ES-I3 (cell line): ENCODE measurements around the gene CENPF.
"Not testable (repeated sequence)": the region's sequence is repeated elsewhere in the genome, so short reads cannot be mapped to it uniquely, and the experiment has no call there.

ENCODE experiments used
- H3K36me3 ChIP-seq: 2 replicates; pipeline ENCODE4 v1.6.1; 2013; ENCODE audit warnings: mild to moderate bottlenecking, low read length, control low read depth, moderate library complexity; ENCODE audit not compliant: insufficient read depth
- H3K4me1 ChIP-seq: 2 replicates; pipeline ENCODE4 v1.6.1; 2013; ENCODE audit warnings: mild to moderate bottlenecking, control low read depth, low read length; ENCODE audit not compliant: insufficient read depth
- H3K9ac ChIP-seq: 2 replicates; pipeline ENCODE4 v1.6.1; 2013; ENCODE audit warnings: low read depth, mild to moderate bottlenecking, low read length, moderate library complexity
- H3K9me3 ChIP-seq: 2 replicates; pipeline ENCODE4 v1.6.1; 2013; ENCODE audit warnings: mild to moderate bottlenecking, low read length, moderate library complexity; ENCODE audit not compliant: control insufficient read depth, insufficient read depth

CENPF gene

DNA sequence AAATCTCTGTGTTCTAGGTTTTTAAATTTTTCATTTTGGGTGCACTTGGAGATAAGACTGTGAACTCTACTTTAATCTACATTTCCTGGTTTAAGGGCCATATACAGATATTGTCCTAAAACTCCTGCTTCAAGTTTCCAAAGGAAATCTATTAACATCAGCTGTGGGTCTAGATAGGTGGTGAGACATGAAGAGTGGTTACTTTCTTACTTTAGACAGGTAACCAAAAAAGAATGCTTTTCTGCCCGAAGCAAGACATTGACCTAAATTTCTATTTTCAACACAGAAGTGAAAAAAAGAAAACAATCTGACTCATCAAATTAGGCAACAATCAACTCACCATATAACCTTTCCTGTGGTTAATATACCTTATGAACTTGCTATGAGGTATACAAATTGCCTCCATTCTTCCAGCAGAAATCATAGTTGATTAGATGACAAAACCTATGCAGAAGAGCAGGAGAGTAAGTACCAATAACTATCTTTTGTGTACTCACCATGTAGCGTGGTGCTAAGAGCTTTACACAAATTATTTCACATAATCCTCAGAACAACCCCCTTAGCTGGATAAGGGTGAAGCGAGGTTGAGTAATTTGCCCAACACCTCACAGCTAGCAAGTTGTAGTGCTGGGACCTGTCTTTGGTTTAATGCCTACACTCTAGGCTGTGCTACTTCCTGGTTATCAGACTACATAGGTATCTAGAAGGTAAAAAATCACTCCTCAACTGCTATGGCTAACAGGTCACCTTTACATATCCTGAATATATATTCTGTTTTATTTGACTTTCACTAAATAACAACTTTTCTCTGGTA lies 28.2 kb upstream of the CENPF start:
- H3K4me1 ChIP-seq: no peaks in the 10 kb centered on the region
- no peak overlapping the region for H3K9ac ChIP-seq
- H3K9me3 ChIP-seq: peaks cover 21% of the 10 kb centered on the region
- H3K36me3 ChIP-seq: no peaks in the 10 kb centered on the region

DNA sequence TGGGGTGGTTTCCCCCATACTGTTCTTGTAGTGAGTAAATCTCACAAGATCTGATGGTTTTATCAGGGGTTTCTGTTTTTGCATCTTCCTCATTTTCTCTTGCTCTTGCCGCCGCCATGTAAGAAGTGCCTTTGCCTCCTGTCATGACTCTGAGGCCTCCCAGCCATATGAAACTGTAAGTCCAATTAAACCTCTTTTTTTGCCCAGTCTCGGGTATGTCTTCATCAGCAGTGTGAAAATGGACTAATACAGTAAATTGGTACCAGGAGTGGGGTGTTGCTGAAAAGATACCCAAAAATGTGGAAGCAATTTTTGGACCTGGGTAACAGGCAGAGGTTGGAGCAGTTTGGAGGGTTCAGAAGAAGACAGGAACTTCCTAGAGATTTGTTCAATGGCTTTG lies 26.9 kb upstream of the CENPF start:
- H3K9me3 ChIP-seq: peaks cover 21% of the 10 kb centered on the region
- H3K4me1 ChIP-seq, H3K36me3 ChIP-seq, H3K9ac ChIP-seq: not testable (repeated sequence)

DNA sequence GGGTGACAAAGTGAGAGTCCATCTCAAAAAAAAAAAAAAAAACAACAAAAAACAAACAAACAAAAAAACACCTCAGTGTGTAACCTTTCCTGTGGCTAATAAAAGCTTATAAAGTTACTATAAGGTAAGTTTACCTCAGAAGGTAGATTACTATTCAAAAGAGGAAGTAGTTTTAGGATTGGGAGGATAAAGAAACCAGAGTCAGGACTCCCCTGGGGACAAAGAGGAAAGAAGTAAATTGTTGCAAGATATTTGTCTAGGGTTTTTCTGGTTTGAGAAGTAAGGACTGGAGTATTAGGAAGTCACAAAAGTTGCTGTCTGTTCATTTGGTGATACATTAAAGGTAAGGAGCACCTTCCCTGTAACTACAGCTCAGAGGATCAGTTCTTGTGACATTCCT lies 23.8 kb upstream of the CENPF start:
- Histone ChIP-seq H3K36me3 (no peaks in the 10 kb centered on the region), H3K9me3 (peaks cover 21% of the 10 kb centered on the region), H3K9ac (no peak overlapping the region), H3K4me1 (peaks cover 13% of the 10 kb centered on the region)

DNA sequence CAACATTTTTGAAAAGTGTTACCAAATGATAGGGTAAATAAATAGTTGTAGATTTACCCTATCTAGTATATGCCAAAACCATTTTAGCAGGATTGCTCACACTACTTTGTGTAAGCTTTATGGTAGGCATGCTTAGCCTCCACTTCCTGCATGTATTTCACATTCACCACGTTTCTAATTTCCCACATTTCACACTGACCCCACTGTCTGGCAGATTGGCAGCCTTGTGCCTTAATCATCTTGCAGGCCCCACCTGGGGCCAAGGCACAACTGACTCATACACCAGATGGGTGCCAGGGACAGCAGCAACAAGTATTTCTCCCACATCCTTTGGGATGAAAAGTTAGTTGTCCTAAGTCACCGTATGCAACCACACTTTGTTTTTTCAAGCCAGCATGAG lies 21.2 kb upstream of the CENPF start:
- peaks cover 5% of the 10 kb centered on the region for H3K9me3 ChIP-seq
- H3K36me3 ChIP-seq: no peaks in the 10 kb centered on the region
- H3K9ac ChIP-seq: no peak overlapping the region
- H3K4me1 ChIP-seq: peaks cover 16% of the 10 kb centered on the region

DNA sequence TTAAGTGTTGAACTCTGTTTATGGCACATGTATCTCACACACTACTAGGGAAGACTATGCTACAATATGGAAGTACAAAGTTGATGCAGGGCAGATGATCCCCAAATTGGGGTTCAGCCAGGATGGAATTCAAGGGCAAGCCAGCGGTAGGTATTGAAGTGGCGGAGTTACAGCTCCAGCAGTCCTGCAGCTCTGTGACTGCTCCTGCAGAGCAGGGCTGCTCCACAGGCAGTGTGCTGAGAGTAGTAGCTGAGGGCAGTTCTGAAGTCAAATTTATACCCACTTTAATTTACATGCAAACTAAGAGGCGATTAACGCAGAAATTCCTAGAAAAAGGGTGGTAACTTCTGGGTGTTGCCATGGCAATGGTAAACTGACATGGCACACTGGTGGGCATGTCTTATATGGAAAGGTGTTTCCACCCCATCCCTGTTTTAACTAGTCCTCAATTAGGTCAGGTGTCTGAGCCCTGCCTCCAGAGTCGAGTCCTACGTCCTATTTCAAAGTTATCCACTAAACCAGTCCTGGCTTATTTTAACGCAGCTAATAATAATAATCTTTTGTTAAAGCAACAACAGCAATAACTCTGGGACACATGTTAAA lies 20.6 kb upstream of the CENPF start:
- H3K36me3 ChIP-seq: no peaks in the 10 kb centered on the region
- peaks cover 16% of the 10 kb centered on the region for H3K4me1 ChIP-seq
- H3K9me3 ChIP-seq: no peaks in the 10 kb centered on the region
- no peak overlapping the region for H3K9ac ChIP-seq

DNA sequence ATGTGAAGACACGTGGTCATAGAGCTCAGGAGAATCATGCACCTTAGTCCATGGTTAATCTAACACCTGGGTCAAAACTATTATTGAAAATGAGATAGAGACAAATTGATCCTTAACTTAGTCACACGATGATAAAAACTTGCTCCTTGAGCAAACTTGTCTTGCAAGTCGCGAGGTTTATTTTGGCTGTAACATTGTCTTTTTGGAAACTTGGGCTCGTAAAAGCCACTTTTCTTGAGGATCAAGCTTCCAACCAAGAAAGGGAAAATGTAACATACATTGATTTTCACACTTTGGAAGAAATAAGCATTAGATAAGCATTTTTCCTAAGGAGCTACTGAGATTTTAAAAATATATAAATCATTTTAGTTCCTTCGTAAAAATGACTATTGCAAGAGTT lies 19.9 kb upstream of the CENPF start:
- Histone ChIP-seq H3K9ac (no peak overlapping the region), H3K9me3 (no peaks in the 10 kb centered on the region), H3K4me1 (peaks cover 16% of the 10 kb centered on the region), H3K36me3 (no peaks in the 10 kb centered on the region)

DNA sequence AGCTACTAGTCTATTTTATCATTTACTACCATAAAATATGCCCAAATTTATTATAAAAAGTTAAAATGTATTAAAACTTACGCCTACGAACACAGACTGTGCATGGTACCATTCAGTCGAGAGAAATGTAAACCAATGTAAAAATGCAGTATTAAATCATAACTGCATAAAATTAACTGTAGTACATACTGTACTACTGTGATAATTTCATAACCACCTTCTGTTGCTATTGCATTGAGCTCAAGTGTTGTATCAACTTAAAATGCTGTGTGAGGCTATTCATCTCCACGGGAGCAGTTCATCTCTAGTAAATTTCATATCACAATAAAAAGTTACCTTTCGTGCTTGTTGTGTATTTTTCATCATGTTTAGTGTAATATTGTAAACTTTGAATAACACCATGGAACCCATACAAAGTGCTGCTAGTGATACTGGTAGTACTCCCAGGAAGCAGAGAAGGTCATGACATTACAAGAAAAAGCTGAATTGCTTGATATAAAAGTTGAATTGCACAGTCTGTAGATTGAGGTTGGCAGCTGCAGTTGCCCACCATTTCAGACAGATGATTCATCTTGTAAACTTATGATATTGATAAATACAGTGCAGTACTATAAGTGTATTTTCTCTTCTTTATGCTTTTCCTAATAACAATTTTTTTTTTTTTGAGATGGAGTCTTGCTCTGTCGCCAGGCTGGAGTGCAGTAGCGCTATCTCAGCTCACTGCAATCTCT lies 19.0 kb upstream of the CENPF start:
- no peak overlapping the region for H3K9ac ChIP-seq
- H3K9me3 ChIP-seq: no peaks in the 10 kb centered on the region
- no peaks in the 10 kb centered on the region for H3K36me3 ChIP-seq
- H3K4me1 ChIP-seq: peaks cover 16% of the 10 kb centered on the region

DNA sequence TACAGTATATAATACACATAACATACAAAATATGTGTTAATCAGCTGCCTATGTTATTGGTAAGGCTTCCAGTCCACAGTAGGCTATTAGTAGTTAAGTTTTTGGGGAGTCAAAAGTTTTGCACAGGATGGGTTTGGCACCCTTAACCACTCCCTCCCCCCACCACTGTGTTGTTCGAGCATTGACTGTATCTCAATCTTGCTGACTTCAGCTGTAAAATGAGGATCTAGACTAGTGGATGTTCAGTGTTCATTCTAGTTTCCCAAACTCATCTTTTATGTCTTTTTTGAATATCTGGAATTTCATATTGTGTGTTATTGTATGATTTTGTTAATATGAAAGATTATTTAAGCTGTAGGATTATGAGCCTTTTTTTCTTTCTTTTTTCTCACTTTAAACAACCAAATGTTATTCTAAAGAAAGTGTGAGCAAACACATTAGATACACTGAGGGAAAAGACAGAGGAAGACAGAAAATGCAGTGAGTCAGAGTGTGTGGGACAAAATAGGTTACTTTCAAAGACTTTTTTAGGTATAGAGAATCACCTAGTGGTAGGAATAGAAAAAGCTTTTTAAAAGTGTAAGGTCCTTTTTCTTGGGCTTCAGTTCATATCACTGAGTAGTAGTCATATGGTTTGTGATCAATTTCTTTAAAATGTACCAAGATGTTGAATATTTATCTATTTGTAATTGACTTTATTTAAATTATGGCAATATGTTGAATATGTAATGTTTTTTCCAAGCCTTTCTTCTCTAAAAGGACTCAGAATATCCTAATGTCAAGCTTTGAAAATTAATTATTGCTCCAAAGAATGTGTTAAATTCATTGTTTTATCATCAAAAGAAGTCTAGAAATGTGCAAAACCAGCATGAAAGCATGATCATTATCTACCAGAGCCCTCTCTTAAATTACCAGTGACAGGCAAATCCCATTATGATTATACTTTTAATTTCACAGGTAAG lies 17.9 kb upstream of the CENPF start:
- Histone ChIP-seq H3K9ac (no peak overlapping the region), H3K4me1 (peaks cover 16% of the 10 kb centered on the region), H3K36me3 (no peaks in the 10 kb centered on the region), H3K9me3 (no peaks in the 10 kb centered on the region)

DNA sequence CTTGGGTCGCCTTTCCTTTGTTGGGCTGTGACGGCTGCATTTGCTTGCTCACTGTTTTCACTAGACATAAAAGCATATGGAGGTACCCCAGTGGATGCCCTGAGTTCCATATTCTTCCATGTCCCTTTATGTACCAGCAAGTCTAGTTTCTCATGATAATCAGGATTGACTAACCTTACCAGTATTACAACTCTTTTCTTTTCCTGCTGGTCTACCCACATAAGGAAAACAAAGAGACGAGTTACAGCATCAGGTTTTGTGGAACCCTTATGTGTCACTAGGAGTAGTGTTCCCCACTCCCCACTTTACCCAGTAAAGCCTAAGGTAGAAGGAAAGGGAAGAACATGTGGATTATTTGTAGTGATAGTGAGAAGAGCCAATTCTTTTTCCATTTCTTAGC lies 16.4 kb upstream of the CENPF start:
- Histone ChIP-seq H3K36me3 (no peaks in the 10 kb centered on the region), H3K4me1 (peaks cover 12% of the 10 kb centered on the region), H3K9ac (no peak overlapping the region), H3K9me3 (no peaks in the 10 kb centered on the region)

DNA sequence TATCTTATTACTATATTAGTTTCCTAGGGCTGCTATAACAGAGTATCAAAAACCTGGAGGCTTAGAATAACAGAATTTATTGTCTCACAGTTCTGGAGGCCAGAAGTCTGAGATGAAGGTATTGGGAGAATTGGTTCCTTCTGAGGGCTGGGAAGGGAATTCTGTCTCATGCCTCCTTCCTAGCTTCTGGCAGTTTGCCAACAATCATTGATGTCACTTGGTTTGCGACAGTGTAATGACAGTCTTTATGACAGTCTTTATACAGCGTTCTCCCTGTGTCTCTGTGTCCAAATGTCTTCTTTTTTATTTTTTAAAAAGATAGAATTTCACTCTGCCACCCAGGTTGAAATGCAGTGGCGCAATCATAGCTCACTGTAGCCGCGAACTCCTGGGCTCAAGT lies 15.8 kb upstream of the CENPF start:
- Histone ChIP-seq H3K9me3 (no peaks in the 10 kb centered on the region), H3K4me1 (peaks cover 7% of the 10 kb centered on the region), H3K9ac (no peak overlapping the region), H3K36me3 (no peaks in the 10 kb centered on the region)

DNA sequence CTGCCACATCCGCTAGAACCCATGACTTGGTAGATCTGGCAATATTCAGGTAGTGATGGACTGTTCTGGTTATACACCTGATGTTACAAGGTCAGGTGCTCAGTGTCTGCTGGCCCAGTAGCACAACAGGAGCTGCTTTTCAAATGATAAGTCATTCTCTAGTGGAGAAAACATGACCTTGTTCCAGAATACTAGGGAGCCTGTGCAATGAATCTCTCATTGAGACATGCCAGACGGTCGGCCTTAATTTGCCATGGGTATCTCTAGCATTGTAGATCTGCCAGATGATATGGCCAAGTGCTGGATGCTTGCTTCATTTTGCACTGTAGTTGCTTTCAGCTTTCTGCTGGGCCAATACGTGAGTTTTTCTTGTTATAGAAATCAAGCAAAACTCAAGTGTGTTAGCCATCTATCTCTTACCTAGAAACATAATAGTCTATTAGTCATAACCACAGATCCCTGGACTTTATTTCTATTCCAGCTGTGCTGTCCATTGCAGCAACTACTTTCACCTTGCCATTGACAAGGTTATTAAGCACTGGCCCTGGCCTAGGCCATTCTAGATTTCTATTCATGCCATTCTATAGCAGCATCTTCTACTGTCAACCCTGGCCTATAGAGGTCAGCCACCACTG lies 13.9 kb upstream of the CENPF start:
- H3K9me3 ChIP-seq: no peaks in the 10 kb centered on the region
- no peak overlapping the region for H3K9ac ChIP-seq
- H3K4me1 ChIP-seq: peaks cover 3% of the 10 kb centered on the region; the same call in 1 of the 2 replicates
- H3K36me3 ChIP-seq: no peaks in the 10 kb centered on the region

DNA sequence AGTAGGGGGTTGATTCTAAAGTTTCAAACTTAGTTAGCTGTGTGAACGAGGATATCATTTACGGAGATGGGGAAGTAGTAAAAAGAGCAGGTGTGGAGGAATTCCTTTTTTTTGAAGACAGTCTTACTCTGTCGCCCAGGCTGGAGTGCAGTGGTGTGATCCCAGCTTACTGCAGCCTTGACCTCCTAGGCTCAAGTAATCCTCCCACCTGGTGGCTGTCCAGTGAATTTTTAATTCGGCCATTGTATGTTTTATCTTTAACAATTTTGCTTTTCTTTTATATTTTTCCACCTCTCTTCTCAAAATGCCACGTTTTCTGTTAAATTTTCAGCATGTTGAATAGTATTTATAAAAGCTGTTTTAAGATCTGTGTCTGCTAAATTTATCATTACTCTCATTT lies 12.3 kb upstream of the CENPF start:
- Histone ChIP-seq H3K4me1 (no peaks in the 10 kb centered on the region), H3K9me3 (no peaks in the 10 kb centered on the region), H3K36me3 (no peaks in the 10 kb centered on the region), H3K9ac (no peak overlapping the region)

DNA sequence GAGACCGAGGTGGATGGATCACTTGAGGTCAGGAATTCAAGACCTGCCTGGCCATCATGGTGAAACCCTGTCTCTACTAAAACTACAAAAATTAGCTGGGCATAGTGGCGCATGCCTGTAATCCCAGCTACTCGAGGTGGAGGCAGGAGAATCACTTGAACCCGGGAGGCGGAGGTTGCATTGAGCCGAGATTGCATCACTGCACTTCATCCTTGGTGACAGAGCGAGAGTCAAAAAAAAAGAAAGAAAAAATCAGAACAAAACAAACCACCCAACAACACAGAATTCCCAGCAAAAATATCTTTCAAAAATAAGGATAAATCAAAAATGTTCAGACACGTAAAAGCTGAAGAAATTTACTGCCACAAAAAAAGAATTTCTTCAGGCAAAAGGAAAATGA lies 11.1 kb upstream of the CENPF start:
- H3K4me1 ChIP-seq, H3K36me3 ChIP-seq, H3K9ac ChIP-seq, H3K9me3 ChIP-seq: not testable (repeated sequence)

DNA sequence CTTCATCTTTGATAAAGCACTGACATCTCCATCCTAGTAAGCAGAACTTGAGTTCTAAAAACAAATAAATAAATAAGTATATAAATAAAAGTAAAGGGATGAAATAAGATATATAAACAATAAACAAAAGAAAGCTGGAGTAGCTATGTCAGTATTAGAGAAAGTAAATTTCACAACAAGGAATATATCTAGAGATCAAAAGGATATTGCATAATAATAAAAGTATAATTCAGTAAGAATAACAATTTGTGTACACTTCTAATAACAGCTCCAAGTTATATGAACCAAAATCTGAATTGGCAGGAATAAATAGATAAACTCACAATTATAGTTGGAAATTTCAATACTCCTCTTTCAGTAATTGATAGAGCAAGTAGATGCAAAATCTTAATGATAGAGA lies 9.8 kb upstream of the CENPF start:
- H3K9ac ChIP-seq: no peak overlapping the region
- no peaks in the 10 kb centered on the region for H3K9me3 ChIP-seq
- H3K36me3 ChIP-seq: no peaks in the 10 kb centered on the region
- H3K4me1 ChIP-seq: no peaks in the 10 kb centered on the region
